GM18502 (cell line): ENCODE measurements around the gene TRIM65.

Experiments used
- ATAC-seq: cut with Tn5 transposase; IDR thresholded peaks from one replicate; pipeline ENCODE4 v1.9.1; 2021; ENCODE audit warnings: mild to moderate bottlenecking; ENCODE audit not compliant: unreplicated experiment, poor library complexity

TRIM65 gene

GRCh38 chr17:75842963-75843576, 53.7 kb downstream of the TRIM65 start:
- no peak for ATAC-seq

GRCh38 chr17:75842411-75842810, 54.3 kb downstream of the TRIM65 start:
- ATAC-seq: no peak

- ATAC-seq: no peak
Measured at GRCh38 chr17:75840799-75841164, 56.0 kb downstream of the TRIM65 start.

- no peak for ATAC-seq
Measured at GRCh38 chr17:75839942-75840798, 56.6 kb downstream of the TRIM65 start.
